HS-5 (cell line): Measurements from ENCODE around the gene WBP11.

ENCODE experiments used
- DNase-seq: peaks from one replicate; pipeline ENCODE4 v3.0.0-alpha.2; 2012; ENCODE audit warnings: low read depth

Gene WBP11

GRCh38 chr12:14824012-14824634 is 20.8 kb upstream of the WBP11 start:
- DNase-seq: no peak

DNA sequence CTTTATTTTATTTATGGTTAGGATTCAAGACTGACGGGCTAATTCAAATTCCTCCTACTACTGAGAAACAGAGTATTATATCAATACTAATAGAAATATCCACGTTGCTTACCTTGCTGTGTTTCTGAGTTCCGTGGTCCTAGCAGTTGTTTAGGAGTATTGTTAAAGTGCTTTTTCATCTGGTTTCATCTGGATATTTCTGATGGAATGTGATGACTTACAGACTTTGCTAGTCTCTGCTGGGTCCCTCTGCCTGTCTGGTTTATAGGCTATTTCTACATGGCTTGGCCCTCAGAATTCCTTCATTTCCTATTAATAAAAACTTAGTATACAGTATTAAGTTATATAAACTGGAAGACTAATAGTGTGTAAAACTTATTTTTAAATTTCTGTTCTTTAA is 10.7 kb upstream of the WBP11 start, which contains the start of gene SMCO3:
SMCO3 (minus strand) TSS at position 169 of the 400 bp plus-strand sequence. CDS start 7,502 bp downstream, outside the sequence.
- no peak for DNase-seq

DNA sequence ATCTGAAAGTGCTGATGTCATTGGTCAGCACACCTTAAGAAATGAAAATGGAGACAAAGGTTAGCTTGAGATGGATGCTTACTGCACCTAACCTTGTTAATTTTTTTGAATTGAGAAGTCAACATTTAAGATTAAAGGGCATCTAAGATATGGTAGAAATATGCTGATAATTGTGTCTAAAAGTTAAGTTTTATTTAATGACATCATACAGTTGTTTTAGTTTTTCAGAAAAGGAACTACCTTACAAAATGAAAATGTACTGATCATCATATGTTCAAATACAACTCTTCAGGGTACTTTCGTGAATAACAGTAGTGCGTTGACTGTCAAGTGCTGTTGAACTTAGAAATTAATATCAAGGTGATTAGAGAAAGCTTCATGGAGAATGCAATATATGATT is 8.2 kb upstream of the WBP11 start:
- no peak for DNase-seq

GRCh38 chr12:14810953-14811483 is 7.7 kb upstream of the WBP11 start:
- no peak for DNase-seq

GRCh38 chr12:14810167-14810952 is 7.1 kb upstream of the WBP11 start:
- DNase-seq: no peak

- DNase-seq: no peak
Observed at GRCh38 chr12:14803830-14804160, 517 bp upstream of the WBP11 start.

- DNase-seq: no peak
Observed at GRCh38 chr12:14802721-14803010, 612 bp downstream of the WBP11 start.

DNA sequence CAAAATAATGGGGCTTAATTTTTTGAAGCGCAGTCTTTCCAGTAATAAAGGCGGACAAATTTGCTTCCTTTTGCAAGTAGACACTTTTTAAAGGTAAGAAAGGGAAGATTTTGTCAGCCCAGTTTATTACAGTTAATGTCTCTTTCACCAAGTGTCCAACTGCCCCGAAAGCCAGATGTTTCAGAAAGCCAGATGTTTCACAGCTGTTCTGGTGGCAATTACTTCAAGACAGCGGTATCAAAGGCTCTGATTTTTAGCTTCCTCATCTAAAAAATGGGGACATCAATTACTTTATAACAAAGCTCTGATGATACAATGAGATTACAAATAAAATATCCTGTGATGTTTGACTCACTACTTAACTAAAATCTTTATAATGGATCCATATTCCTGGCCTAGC is 1.0 kb downstream of the WBP11 start:
- DNase-seq: no peak

DNA sequence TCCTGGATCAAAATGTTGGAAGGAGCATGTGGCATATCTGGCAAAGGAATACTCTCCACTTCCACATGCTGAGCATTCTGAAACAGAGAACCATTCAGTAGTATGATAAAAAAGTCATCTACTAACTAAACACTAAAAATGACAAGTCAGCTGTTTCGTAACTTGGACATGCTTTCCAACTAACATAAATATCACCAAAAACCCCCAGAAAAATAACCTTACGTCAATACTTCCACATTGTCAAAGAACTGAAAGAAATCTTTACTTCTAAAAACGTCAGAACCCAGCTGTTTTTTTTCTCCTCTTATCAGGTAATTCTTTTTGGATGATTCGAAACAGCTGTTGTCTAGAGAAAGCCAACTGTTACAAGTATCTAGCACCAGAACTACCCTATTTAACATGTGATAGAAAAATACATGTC is 8.2 kb downstream of the WBP11 start:
- DNase-seq: no peak

- no peak for DNase-seq
Observed at GRCh38 chr12:14785568-14785967, 17.7 kb downstream of the WBP11 start.

DNA sequence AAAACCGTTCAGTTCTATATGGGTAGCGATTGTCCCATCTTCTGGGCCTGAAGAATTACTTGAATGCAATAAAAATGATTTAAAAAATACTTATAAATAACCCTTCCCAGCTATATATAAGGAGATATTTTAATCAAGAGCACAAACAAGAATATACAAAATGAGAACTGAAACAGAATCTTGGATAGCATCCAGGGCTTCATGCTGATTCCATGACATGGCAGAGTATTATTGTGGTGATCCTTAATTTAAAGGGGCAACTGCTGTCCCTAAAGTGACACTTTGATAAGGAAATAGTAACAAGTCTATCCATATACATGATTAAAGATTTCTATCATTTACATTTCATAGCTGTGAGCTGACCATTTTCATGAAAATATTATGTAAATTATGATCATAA is 18.8 kb downstream of the WBP11 start:
- no peak for DNase-seq

DNA sequence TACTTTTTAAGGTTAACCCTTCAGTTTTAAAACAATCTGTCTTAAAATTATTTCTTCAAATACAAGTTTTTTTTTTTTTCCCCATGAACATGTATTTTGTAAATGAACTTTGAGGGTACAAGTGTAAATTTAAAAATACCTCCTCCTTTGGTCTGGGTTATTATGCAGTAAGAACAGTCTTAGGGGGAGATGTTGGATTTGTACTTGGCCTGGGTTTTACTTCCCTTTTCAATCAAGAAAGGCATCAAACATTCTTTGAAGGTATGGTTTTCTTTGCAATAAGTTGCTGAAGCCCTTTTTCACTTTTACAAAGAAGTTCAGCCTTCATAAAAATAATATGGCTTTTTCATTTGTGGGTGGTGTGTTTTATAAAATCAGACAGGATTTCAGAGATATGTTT is 20.5 kb downstream of the WBP11 start:
- DNase-seq: no peak

GRCh38 chr12:14781563-14781962 is 21.7 kb downstream of the WBP11 start:
- DNase-seq: no peak

GRCh38 chr12:14780859-14781258 is 22.4 kb downstream of the WBP11 start:
- no peak for DNase-seq

DNA sequence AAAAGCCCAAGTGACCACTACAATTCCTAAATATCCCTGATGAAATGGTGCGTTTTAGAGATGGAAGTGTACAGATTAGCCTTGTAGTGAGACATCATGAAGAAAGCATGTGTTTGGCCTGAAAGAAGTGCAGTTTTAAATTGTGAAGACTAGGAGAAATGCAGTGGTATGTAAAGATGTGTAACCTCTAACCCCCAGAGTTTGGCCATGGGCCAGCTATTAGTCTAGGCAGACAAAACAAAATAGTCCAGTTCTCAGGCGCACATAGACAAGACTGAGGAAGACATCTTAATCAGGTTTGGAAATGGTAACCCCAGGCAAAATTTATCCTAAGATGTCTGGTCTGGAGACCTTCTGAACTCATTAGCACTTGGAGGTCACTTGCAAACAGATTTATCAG is 23.4 kb downstream of the WBP11 start:
- DNase-seq: no peak

DNA sequence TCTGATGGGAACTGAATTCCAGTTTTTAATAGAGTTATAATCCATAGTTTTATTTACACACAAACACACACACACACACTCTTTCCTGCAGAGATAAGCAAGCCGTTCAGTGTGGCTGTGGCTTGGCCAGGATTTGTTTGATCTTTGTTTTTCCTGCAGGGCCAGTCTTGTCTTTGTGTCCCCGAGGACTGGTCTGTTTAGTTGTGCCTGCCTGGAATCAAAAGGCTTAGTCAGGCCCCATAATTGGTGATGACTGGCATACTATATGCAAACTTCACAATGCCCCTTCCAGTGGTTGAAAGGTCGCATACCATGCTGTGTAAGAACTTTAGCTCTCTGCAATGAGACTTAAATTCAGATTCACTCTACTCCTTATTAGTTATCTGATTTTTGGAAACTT is 26.0 kb downstream of the WBP11 start:
- no peak for DNase-seq

DNA sequence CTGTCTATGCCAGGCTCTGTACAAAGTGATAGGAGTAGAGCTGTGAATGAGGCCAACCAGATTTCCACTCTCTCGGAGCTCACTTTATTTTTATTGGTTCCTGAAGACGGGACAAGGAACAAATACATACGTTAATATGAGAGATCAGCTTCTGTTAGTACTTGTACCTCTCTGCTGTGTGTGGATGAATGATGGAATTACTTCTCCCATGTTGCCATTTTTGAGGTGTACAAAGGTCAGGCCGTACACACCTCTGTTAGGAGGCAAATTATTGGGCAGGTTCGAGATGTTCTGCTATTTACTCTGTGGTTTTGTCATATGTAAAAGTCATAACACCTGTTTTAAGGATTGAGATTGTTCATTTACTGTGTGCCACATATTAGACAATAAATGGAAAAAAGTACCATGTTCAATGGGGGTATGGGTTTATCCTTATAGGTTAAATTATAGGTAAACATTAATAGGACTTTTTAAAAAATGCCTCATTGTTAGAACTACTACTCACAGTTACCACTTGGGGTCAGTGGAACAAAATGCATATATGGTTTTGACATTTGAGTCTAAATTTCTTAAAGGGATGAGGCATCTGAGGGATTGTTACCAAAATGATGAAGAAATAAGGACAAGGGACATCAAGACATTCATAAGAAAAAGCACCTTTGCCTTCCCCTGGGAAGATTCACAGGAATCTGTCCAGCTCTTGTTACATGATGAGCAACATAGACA is 26.9 kb downstream of the WBP11 start:
- DNase-seq: no peak

- no peak for DNase-seq
Observed at GRCh38 chr12:14775636-14775980, 27.7 kb downstream of the WBP11 start.

DNA sequence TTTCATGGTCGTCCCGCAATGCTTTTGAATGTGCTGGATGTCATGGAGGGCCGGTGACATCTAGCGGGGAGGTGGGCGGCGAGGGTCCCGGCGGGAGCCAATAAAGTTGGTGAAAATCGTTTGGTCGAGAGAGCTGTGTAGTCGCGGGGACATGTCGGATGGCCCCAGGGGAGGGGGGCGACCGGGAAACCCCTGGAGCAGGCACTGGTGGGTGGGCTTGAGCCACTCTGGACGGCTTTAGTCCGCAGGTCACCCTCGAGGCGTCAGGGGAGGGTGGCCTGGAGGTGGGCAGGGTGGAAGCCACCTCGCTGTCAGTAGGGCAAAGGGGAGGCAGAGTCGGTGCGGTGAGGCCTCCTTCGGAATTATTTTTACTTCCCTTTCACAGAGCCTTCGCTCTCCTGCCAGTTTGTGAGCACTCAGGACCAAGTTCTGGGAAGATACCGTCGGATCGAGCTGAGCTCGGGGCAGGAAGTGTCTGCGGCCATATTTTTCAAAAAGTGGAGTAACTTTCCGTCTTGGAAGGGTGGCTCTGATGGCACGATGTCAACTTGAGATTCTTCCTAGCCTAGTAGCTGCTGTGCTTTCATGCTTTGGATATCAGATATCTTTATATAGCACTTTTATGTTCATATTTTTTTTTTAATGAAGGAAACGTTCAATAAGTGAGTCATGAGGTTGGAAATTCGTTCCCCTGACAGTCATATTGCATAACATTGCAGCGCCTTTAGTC is 28.2 kb downstream of the WBP11 start:
- peak; percentile 69 for DNase-seq

DNA sequence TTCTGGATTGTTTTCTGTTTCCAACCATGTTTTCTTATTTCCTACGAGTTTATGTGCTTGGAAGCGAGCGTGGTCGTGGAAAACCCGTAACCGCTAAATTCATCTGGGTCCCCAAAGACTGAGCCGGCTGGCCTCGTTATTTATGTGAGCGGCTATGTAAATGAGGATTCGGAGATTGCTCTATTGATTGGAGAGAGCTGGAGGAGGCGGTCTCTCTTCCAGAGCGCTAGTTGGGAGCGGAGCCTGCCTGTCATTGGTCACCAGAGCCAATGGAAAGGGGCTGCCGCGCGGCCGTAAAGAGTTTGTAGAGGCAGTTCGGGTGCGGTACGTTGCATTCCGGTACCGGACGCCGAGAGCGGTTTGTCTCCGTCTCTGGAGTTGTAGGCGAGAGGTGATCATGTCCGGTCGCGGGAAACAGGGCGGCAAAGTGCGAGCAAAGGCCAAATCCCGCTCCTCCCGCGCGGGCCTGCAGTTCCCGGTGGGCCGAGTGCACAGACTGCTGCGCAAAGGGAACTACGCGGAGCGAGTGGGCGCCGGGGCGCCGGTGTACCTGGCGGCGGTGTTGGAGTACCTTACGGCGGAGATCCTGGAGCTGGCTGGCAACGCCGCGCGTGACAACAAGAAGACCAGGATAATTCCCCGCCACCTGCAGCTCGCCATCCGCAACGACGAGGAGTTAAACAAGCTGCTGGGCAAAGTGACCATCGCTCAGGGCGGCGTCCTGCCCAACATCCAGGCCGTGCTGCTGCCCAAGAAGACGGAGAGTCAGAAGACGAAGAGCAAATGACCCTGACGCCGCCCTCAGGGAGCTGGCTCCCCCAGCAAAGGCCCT is 29.0 kb downstream of the WBP11 start:
- peak; percentile 76 for DNase-seq

DNA sequence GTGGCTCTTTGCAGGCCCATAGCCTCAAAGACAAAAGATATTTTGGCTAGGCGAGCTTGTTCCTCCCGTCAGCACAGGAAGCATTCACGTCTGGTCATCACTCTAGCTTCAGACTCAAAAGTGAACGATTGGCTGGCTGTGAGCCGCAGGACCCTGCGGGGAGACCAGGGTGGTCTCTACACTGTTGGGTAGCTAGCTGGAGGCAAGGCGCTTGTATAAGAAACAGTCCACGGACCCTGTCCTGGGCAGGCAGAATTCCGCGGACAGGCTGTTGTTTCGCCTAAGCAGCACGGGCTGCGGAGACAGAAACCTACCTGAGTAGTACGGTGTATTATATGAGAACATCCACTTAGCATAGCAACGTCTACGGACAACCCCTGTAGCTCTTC is 29.6 kb downstream of the WBP11 start:
- no peak for DNase-seq

GRCh38 chr12:14772946-14773345 is 30.3 kb downstream of the WBP11 start:
- no peak for DNase-seq
